Psoas muscle (tissue), 8 donors: ENCODE measurements around the gene DMAP1. TPM values are rescaled to one million over a fixed set of nuclear protein-coding genes. Genes with fewer than 3 reads are reported as not detected.

Experiments used
- ATAC-seq, 4 donors: fragments of 200-7000 bp; cut with Tn5 transposase; one replicate each; pipeline ENCODE4 v1.9.1; 2020; ENCODE audit warnings: moderate library complexity in 3 of 4, mild to moderate bottlenecking in 2 of 4
- DNase-seq, 2 donors: peaks; one replicate each; pipeline ENCODE4 v3.0.0-alpha.2; 2020
- H3K27ac ChIP-seq: fragments of 200-600 bp; one replicate; pipeline ENCODE4 v1.8.0; 2022
- H3K27me3 ChIP-seq, 3 donors: fragments of 200-600 bp in 1 of 3; one replicate each; pipeline versions ENCODE4 v1.6.1 to v1.8.0; 2013 to 2022; ENCODE audit warnings: low read length in 2 of 3, mild to moderate bottlenecking in 2 of 3, moderate library complexity in 1 of 3; ENCODE audit not compliant: insufficient read depth in 3 of 3
- H3K36me3 ChIP-seq, 2 donors: fragments of 200-600 bp in 1 of 2; one replicate each; pipeline versions ENCODE4 v1.6.1 to v1.8.0; 2013 to 2022; ENCODE audit warnings: low read depth in 1 of 2, mild to moderate bottlenecking in 1 of 2, moderate library complexity in 1 of 2; ENCODE audit not compliant: insufficient read depth in 1 of 2
- H3K4me1 ChIP-seq: fragments of 200-600 bp; one replicate; pipeline ENCODE4 v1.8.0; 2022
- H3K4me3 ChIP-seq: fragments of 200-600 bp; one replicate; pipeline ENCODE4 v1.8.0; 2022; ENCODE audit warnings: mild to moderate bottlenecking
- H3K9me3 ChIP-seq: fragments of 200-600 bp; one replicate; pipeline ENCODE4 v1.8.0; 2022
- CTCF ChIP-seq: fragments of 200-600 bp; IDR thresholded peaks from one replicate; pipeline ENCODE4 v1.8.0; 2022; ENCODE audit warnings: antibody characterized with exemption
- WGBS, 3 donors: extraction: QIAGEN DNeasy Blood & Tissue Kit; methylation state at CpG; one replicate each; pipeline versions ENCODE4 v1.1.6 to v1.1.7; 2013; 5-methylcytosine and 5-hydroxymethylcytosine counted together
- intact Hi-C, 2 donors: fragments of 100-400 bp; cut with DNase I; formaldehyde crosslinking; loops; one replicate each; pipeline versions ENCODE4 v1.11.0 to v1.14.2; 2022
- polyA plus RNA-seq, 3 donors: library from polyadenylated mRNA; stranded (reverse); fragments of 200-250 nt; gene quantifications; one replicate each; pipeline ENCODE4 v1.2.3, GENCODE V29; 2013
- total RNA-seq, 4 donors: library from RNA; stranded (reverse); fragmentation: NEBNext Ultra II Directional in 2 of 4; extraction: Animal tissue kit (Norgen Biotek cat#: 25700) in 2 of 4; gene quantifications; one replicate each; pipeline versions ENCODE4 v1.2.1 to v1.2.4, GENCODE V29; 2021 to 2023
- donor health status: healthy with polysubstance abuse.
- donor health status: DM: no; HTN: no; CAD: no; lungs with moderate emphysema.
- donor health status: Bipolar disorder and iron deficiency.
- donor health status: healthy.
- donor health status: DM: yes; HTN: yes; CAD: no.
- donor health status: DM: no; HTN: no; CAD: no.
- donor health status: DM: no; HTN: no; CAD: no.
- donor health status: DM: yes; HTN: yes; CAD: no.

The DMAP1 gene
- total and polyA plus RNA-seq, 7 donors: 18.3 to 30.5 (median 22.2) TPM

- intact Hi-C loops: no loop called here
- 88 to 92% (median 91%) methylated on average over 4 of the region's 4 CpGs for WGBS, 3 donors
- no peak for TF ChIP-seq CTCF
Observed at GRCh38 chr1:44260792-44261170, 47.5 kb downstream of the DMAP1 start.

GRCh38 chr1:44261171-44261817, 48.0 kb downstream of the DMAP1 start:
- no peak for ATAC-seq
- TF ChIP-seq CTCF: no peak
- Histone ChIP-seq H3K9me3 (no peaks in the 10 kb centered on the region), H3K4me1 (no peaks in the 10 kb centered on the region), H3K36me3 (peaks cover 0 to 6% of the 10 kb centered on the region in 2 donors), H3K4me3 (no peak overlapping the region), H3K27ac (no peak overlapping the region), H3K27me3 (no peaks in the 10 kb centered on the region)
- no peak for DNase-seq
- WGBS, 3 donors: 95 to 96% (median 96%) methylated on average over 27 of the region's 27 CpGs
- intact Hi-C loops: no loop called here

More at GRCh38 chr1:44260792-44261170, 47.5 kb downstream of the DMAP1 start:
- H3K27ac ChIP-seq: no peak overlapping the region
- peaks cover 0 to 8% of the 10 kb centered on the region in 2 donors for H3K36me3 ChIP-seq
- no peaks in the 10 kb centered on the region for H3K27me3 ChIP-seq
- DNase-seq: no peak
- no peak overlapping the region for H3K4me3 ChIP-seq
- H3K9me3 ChIP-seq: no peaks in the 10 kb centered on the region
- no peaks in the 10 kb centered on the region for H3K4me1 ChIP-seq
- ATAC-seq: no peak

- TF ChIP-seq CTCF: no peak
- Histone ChIP-seq H3K36me3 (no peaks in the 10 kb centered on the region), H3K27me3 (no peaks in the 10 kb centered on the region), H3K27ac (no peak overlapping the region), H3K4me1 (no peaks in the 10 kb centered on the region), H3K9me3 (no peaks in the 10 kb centered on the region), H3K4me3 (no peak overlapping the region)
- no peak for DNase-seq
- no peak for ATAC-seq
- WGBS, 3 donors: 78 to 86% (median 81%) methylated on average over 5 of the region's 5 CpGs
- intact Hi-C loops: no loop called here
Observed at GRCh38 chr1:44261962-44262361, 48.7 kb downstream of the DMAP1 start.

GRCh38 chr1:44262414-44262813, 49.1 kb downstream of the DMAP1 start:
- H3K36me3 ChIP-seq: no peaks in the 10 kb centered on the region
- H3K27ac ChIP-seq: no peak overlapping the region
- 93 to 95% (median 94%) methylated on average over 6 of the region's 6 CpGs for WGBS, 3 donors
- ATAC-seq (no peak), DNase-seq (no peak)
- no peak overlapping the region for H3K4me3 ChIP-seq
- intact Hi-C loops: no loop called here
- no peak for TF ChIP-seq CTCF
- no peaks in the 10 kb centered on the region for H3K27me3 ChIP-seq
- H3K4me1 ChIP-seq: no peaks in the 10 kb centered on the region
- no peaks in the 10 kb centered on the region for H3K9me3 ChIP-seq
